Measurements from ENCODE around the gene GPRC5C. TPM values are rescaled to one million over a fixed set of nuclear protein-coding genes. Genes with fewer than 3 reads are reported as not detected.
"Not testable (repeated sequence)": the region's sequence is repeated elsewhere in the genome, so short reads cannot be mapped to it uniquely, and the experiment has no call there.

The GPRC5C gene
- total RNA-seq, 1 experiment from 2014 or later, result 63.4 TPM

- DNase-seq (ENCODE audit: low spot score), result no peak
These were observed 41.0 kb downstream of the GPRC5C start for GRCh38 chr17:74472890-74473289.

- no peak for DNase-seq (ENCODE audit: low spot score)
These were observed 41.4 kb downstream of the GPRC5C start for GRCh38 chr17:74473294-74473693.

- DNase-seq (ENCODE audit: low spot score), result no peak
These were observed 42.3 kb downstream of the GPRC5C start for GRCh38 chr17:74474043-74474792.

- no peak for DNase-seq (ENCODE audit: low spot score)
These were observed 43.3 kb downstream of the GPRC5C start for GRCh38 chr17:74475189-74475588.

DNA sequence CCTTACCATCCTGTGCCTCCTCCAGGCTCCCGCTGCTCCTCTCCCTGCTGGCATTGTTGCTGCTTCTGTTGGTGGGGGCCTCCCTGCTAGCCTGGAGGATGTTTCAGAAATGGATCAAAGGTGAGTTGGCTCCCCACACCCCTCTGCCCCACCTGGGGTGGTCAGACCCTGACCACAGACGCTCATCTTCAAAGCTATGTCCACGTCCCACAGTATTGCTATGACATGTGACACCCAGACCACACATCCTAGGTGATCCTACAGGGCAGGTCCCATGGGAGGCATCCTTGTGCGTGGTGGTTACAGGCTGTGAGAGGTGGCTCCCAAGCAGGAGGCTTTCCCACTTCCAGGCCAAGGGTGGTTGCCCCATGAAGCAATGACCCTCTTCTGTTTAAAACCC, 45.5 kb downstream of the GPRC5C start:
- DNase-seq (ENCODE audit: low spot score), result no peak

DNA sequence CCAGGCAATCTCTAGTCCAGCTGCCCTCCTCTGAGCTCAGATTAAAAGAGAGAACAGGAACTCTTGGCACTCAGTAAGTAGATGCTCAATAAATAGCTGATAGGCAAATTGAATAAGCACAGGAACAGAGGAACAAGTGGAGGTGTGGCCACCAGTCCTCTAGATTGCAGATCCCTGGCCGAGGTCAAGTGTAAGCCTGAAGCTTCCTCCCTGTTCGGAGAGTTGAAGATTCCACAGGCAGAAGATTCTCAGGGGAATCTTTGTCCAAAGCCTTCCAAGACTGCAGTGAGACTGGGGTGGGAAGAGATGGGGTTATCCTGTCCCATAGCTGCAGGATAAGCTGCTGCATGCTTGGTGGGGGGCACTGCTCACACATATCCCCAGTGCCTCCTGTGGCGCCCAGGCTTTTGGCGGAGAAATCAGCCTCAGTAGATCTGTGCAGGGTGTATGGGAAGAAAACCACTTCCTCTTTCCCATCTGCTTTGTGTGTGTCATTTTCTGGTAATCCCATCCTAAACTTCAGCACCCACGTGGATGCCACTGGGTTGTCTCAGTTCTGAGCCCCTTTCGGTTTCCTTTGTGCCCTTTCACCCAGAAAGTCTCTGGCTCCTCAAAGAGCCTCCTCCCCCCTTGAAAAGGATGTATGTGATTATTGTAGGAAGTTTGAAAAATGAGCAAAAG, 46.7 kb downstream of the GPRC5C start:
- no peak for DNase-seq (ENCODE audit: low spot score)

DNA sequence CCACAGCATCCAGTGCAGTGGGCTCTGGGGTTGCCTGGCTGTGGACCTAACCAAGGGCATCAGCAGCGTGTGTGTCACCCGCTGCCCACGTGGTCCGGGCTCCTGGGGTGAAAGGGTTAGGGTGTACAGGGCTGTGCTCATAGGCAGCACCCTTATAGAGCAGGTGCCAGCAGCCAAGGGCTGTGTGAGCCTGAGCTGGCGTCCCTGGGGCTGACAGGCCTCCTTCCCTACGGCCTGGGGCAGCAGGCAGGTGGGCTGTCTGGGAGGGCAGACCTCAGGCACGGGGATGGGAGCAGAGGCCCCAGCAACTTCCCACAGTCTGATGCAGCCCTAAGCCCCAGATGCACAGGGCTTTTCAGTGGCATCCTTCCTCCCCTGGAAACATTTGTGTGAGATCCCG, 48.4 kb downstream of the GPRC5C start:
- DNase-seq (ENCODE audit: low spot score), result no peak

GRCh38 chr17:74481621-74482020, 49.7 kb downstream of the GPRC5C start:
- DNase-seq (ENCODE audit: low spot score), result no peak

GRCh38 chr17:74484066-74484465, 52.2 kb downstream of the GPRC5C start:
- no peak for DNase-seq (ENCODE audit: low spot score)

DNA sequence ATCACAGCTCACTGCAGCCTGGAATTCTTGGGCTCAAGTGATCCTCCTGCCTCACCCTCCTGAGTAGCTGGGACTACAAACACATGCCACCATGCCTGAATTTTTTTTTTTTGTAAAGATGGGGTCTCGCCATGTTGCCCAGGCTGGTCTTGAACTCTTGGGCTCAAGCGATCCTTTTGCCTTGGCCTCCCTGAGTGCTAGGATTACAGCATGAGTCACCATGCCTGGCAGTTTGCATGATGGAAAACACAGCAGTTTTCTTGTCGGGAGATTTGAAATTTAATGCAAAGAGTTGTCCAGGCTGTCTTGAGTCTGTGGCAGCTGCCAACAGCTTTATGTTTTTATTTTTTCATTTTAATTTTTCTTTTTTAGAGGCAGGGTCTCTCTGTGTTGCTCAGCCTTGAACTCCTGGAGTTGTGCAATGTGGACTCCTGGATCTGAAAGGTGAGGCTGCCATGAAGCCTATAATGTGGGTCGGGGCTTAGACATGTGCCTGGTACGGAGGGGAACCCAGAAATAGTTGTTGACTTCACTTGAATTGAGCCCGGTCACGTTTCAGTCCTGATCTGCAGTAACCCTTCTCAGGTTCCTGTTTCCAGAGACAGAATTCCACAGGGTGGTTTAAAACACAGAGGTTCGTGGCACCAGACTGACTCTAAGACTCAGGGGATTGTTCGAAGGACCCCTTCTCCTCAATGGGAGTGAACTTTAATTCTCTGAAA, 53.3 kb downstream of the GPRC5C start:
- DNase-seq (ENCODE audit: low spot score), result no peak

- no peak for DNase-seq (ENCODE audit: low spot score)
These were observed 54.0 kb downstream of the GPRC5C start for GRCh38 chr17:74485841-74486240.

- not testable (repeated sequence) for DNase-seq (ENCODE audit: low spot score)
These were observed 56.4 kb downstream of the GPRC5C start for GRCh38 chr17:74488276-74488675.

GRCh38 chr17:74490716-74491115, 58.8 kb downstream of the GPRC5C start:
- no peak for DNase-seq (ENCODE audit: low spot score)

- no peak for DNase-seq (ENCODE audit: low spot score)
These were observed 59.7 kb downstream of the GPRC5C start for GRCh38 chr17:74491626-74492025.

- peak; percentile 77 for DNase-seq (ENCODE audit: low spot score)
These were observed 61.5 kb downstream of the GPRC5C start for GRCh38 chr17:74493331-74493833.

Other genes starting within 250 kb of the GPRC5C start
- gene RPL38, start 228.4 kb upstream of the GPRC5C start, total RNA-seq (2014; rRNA removed; shearing (Covaris generic)), result 583 and 762 TPM in 2 replicates
- gene TTYH2, start 218.5 kb upstream of the GPRC5C start, total RNA-seq (2014; rRNA removed; shearing (Covaris generic)), result 3.0 and 9.3 TPM in 2 replicates
- gene DNAI2, start 157.9 kb upstream of the GPRC5C start, total RNA-seq (2014; rRNA removed; shearing (Covaris generic)), result not detected in 2 replicates
- not detected in 2 replicates for gene KIF19, start 105.9 kb upstream of the GPRC5C start, total RNA-seq (2014; rRNA removed; shearing (Covaris generic))
- gene BTBD17, start 70.2 kb upstream of the GPRC5C start, total RNA-seq (2014; rRNA removed; shearing (Covaris generic)), result not detected in 2 replicates
- gene GPR142, start 64.6 kb upstream of the GPRC5C start, total RNA-seq (2014; rRNA removed; shearing (Covaris generic)), result not detected in 2 replicates
- not detected in 2 replicates for gene CD300A, start 34.5 kb downstream of the GPRC5C start, total RNA-seq (2014; rRNA removed; shearing (Covaris generic))
- gene CD300LB, start 99.4 kb downstream of the GPRC5C start, total RNA-seq (2014; rRNA removed; shearing (Covaris generic)), result not detected in 2 replicates
- 0.37 and 0.45 TPM in 2 replicates for gene CD300C, start 114.0 kb downstream of the GPRC5C start, total RNA-seq (2014; rRNA removed; shearing (Covaris generic))
- 0.78 TPM in 1 of 2 replicates, not detected in the other for gene CD300H, start 135.4 kb downstream of the GPRC5C start, total RNA-seq (2014; rRNA removed; shearing (Covaris generic))
- gene CD300LD, start 160.2 kb downstream of the GPRC5C start, total RNA-seq (2014; rRNA removed; shearing (Covaris generic)), result not detected in 2 replicates
- not detected in 2 replicates for gene CD300E, start 191.7 kb downstream of the GPRC5C start, total RNA-seq (2014; rRNA removed; shearing (Covaris generic))